Karpas-422 (cell line): ENCODE data around the gene NPSR1. TPM values are rescaled to one million over a fixed set of nuclear protein-coding genes. Genes with fewer than 3 reads are reported as not detected.

Source experiments
- DNase-seq: peaks from one replicate; pipeline ENCODE4 v3.0.0-alpha.2; 2015
- H2AFZ ChIP-seq: fragments of 200-600 bp; sonication (generic); 2 replicates; pipeline ENCODE4 v1.6.1; 2014; ENCODE audit warnings: antibody characterized with exemption, low read length, mixed read lengths
- H3K27ac ChIP-seq: fragments of 200-600 bp; sonication (generic); 2 replicates; pipeline ENCODE4 v1.5.1; 2014; ENCODE audit warnings: mild to moderate bottlenecking, low read length, moderate library complexity
- H3K27me3 ChIP-seq: fragments of 200-600 bp; sonication (generic); 2 replicates; pipeline ENCODE4 v1.6.1; 2014; ENCODE audit warnings: low read length, mixed read lengths
- H3K36me3 ChIP-seq: fragments of 200-600 bp; sonication (generic); 2 replicates; pipeline ENCODE4 v1.6.1; 2014; ENCODE audit warnings: low read length, mixed read lengths; ENCODE audit not compliant: insufficient read depth
- H3K4me1 ChIP-seq: fragments of 200-600 bp; sonication (generic); 2 replicates; pipeline ENCODE4 v1.6.1; 2014; ENCODE audit warnings: mild to moderate bottlenecking, low read length, mixed read lengths
- H3K4me2 ChIP-seq: fragments of 200-600 bp; sonication (generic); 2 replicates; pipeline ENCODE4 v1.6.1; 2014; ENCODE audit warnings: low read length, low read depth, mild to moderate bottlenecking; ENCODE audit not compliant: poor library complexity, severe bottlenecking
- H3K4me3 ChIP-seq: fragments of 200-600 bp; sonication (generic); 2 replicates; pipeline ENCODE4 v1.5.1; 2014; ENCODE audit warnings: mild to moderate bottlenecking, antibody characterized with exemption, low read length, mixed read lengths
- H3K79me2 ChIP-seq: fragments of 200-600 bp; sonication (generic); 2 replicates; pipeline ENCODE4 v1.6.1; 2014; ENCODE audit warnings: mild to moderate bottlenecking, low read length, mixed read lengths
- H3K9ac ChIP-seq: fragments of 200-600 bp; sonication (generic); 2 replicates; pipeline ENCODE4 v1.6.0; 2014; ENCODE audit warnings: low read length
- H3K9me2 ChIP-seq: fragments of 200-600 bp; sonication (generic), shearing (Covaris generic); replicated peaks from 2 replicates; pipeline ENCODE4 v1.6.0; 2014; ENCODE audit warnings: mild to moderate bottlenecking, low read length, moderate library complexity; ENCODE audit not compliant: insufficient read depth
- H3K9me3 ChIP-seq: fragments of 300-700, 200-600 bp; sonication (generic); 2 replicates; pipeline ENCODE4 v1.6.1; 2014; ENCODE audit warnings: low read length, mixed read lengths
- H4K20me1 ChIP-seq: fragments of 200-600 bp; sonication (generic); 2 replicates; pipeline ENCODE4 v1.6.1; 2014; ENCODE audit warnings: mild to moderate bottlenecking, antibody characterized with exemption, low read length, low read depth; ENCODE audit not compliant: insufficient read depth
- total RNA-seq: library from RNA; depleted of rRNA; stranded (reverse); fragments of >200 nt; shearing (Covaris generic); gene quantifications from 2 replicates; pipeline ENCODE4 v1.2.3, GENCODE V29; 2014; ENCODE audit warnings: low replicate concordance

NPSR1 gene
- total RNA-seq, 1 experiment from 2014 or later, result not detected

DNA sequence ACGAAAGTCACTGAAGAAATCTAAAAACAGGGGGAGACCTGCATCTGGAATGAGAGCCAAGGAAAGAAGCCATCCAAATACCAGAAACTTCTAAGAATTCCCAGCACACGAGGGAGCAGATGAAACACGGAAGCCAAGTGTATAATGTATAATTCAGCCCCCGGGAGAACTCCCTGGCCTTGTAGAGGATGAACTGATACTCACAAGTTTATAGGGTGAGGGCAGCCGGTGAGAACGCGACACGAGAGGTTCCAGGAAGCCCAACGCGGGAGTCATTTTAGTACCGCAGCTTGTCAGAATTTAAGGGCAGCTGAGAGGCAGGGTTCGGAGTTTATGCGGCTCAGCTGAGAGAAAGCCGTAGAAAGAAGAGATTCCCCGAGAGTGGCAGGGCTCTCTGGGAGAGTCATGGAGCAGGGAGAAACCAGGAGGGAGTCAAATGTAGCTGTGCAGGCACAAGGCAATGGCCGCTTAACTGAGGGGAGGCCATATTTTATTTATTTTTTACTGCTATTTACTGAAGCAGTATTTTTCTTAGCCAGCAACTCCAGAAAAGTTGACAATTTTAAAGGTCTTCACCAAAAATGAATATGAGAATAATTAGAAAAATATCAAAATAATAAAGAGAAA is 164.0 kb downstream of the NPSR1 start:
- H3K9me2 ChIP-seq, result no peaks in the 10 kb centered on the region
- H3K9me3 ChIP-seq, result no peaks in the 10 kb centered on the region
- H3K9ac ChIP-seq, result no peak overlapping the region
- H2AFZ ChIP-seq, result no peak overlapping the region
- no peak overlapping the region for H3K4me3 ChIP-seq
- H3K4me2 ChIP-seq, result no peak overlapping the region
- no peaks in the 10 kb centered on the region for H3K36me3 ChIP-seq
- no peak overlapping the region for H3K27ac ChIP-seq
- DNase-seq, result no peak
- H3K4me1 ChIP-seq, result no peaks in the 10 kb centered on the region
- H4K20me1 ChIP-seq, result no peaks in the 10 kb centered on the region
- H3K27me3 ChIP-seq, result no peaks in the 10 kb centered on the region
- H3K79me2 ChIP-seq, result no peaks in the 10 kb centered on the region

DNA sequence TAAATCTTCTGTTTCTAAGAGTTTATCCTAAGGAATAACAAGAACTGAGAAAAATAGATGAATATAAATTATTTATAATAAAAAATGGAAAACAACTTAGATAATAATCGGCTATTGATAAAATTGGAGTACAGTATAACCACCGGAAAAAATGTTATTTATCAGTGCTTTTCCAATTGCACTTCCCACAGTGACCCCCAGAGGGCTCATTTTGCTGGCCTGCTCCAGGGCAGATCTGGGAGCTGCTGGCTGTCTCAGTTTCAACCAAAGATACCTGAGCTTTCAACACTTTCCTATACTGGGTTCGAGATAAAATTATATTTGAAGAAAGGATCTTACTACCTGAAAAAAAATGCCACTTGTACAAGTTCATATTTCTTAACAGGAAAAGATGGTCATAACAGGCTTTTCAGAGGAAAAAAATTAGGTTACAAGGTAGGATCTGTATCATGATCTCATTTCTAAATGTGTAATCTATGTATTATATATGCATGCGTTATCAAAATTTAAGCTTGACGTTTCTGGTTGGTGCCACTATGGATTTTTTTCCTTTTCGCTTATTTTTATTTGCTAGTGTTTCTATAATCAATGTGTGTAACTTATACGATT is 165.7 kb downstream of the NPSR1 start:
- Histone ChIP-seq H4K20me1 (no peaks in the 10 kb centered on the region), H3K27me3 (no peaks in the 10 kb centered on the region), H3K4me1 (no peaks in the 10 kb centered on the region), H3K4me3 (no peak overlapping the region), H2AFZ (no peak overlapping the region), H3K9ac (no peak overlapping the region), H3K27ac (no peak overlapping the region), H3K79me2 (no peaks in the 10 kb centered on the region), H3K9me2 (no peaks in the 10 kb centered on the region), H3K36me3 (no peaks in the 10 kb centered on the region), H3K9me3 (no peaks in the 10 kb centered on the region), H3K4me2 (no peak overlapping the region)
- DNase-seq, result peak; percentile 76

DNA sequence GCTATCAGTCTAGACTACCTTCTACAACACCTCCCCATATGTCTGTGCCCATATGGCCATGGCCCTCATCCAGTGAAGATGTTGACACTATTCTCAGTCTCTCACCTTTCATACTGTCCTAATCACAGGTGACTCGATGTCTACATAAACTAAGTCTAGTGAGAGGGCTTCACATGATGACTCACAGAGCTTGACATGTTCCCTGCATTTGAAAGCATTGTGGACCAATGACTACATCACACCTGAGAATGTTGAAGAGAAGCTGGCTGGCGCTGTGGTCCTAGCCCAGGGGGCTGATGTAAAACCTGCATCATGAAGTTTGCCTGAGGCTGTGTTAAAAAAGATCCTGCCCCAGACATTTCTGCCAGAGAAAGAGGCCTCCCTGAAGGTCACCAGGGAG is 167.2 kb downstream of the NPSR1 start:
- H3K4me1 ChIP-seq, result no peaks in the 10 kb centered on the region
- no peak overlapping the region for H3K4me2 ChIP-seq
- H3K9me3 ChIP-seq, result no peaks in the 10 kb centered on the region
- no peak overlapping the region for H3K4me3 ChIP-seq
- no peaks in the 10 kb centered on the region for H4K20me1 ChIP-seq
- no peaks in the 10 kb centered on the region for H3K79me2 ChIP-seq
- no peaks in the 10 kb centered on the region for H3K27me3 ChIP-seq
- H3K36me3 ChIP-seq, result no peaks in the 10 kb centered on the region
- no peak for DNase-seq
- no peak overlapping the region for H3K9ac ChIP-seq
- no peak overlapping the region for H2AFZ ChIP-seq
- no peaks in the 10 kb centered on the region for H3K9me2 ChIP-seq
- H3K27ac ChIP-seq, result no peak overlapping the region

DNA sequence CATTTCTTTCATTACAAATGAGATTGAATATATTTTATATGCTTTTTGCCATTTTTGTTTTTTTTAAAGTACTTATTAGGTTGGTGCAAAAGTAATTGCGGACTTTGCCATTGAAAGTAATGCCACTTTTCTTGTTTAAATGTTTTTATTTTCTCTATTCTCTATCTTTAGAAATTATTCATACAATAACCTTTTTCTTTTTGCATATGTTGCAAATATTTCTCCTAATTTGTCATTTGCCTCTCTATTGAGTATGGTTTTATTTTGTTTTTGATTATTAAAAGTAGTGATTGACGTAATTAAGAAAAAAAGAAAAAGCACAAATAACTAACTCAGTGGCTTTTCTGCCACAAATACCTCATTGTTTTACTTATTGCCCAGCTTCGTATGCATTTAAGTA is 172.4 kb downstream of the NPSR1 start:
- Histone ChIP-seq H4K20me1 (no peaks in the 10 kb centered on the region), H3K27me3 (no peaks in the 10 kb centered on the region), H3K9me3 (no peaks in the 10 kb centered on the region), H3K9me2 (no peaks in the 10 kb centered on the region), H2AFZ (no peak overlapping the region), H3K4me2 (no peak overlapping the region), H3K27ac (no peak overlapping the region), H3K36me3 (no peaks in the 10 kb centered on the region), H3K79me2 (no peaks in the 10 kb centered on the region), H3K4me3 (no peak overlapping the region), H3K9ac (no peak overlapping the region), H3K4me1 (no peaks in the 10 kb centered on the region)
- no peak for DNase-seq

GRCh38 chr7:34831436-34831835 is 173.4 kb downstream of the NPSR1 start:
- Histone ChIP-seq H3K79me2 (no peaks in the 10 kb centered on the region), H4K20me1 (no peaks in the 10 kb centered on the region), H3K27ac (no peak overlapping the region), H3K27me3 (no peaks in the 10 kb centered on the region), H2AFZ (no peak overlapping the region), H3K9ac (no peak overlapping the region), H3K9me2 (no peaks in the 10 kb centered on the region), H3K4me3 (no peak overlapping the region), H3K4me2 (no peak overlapping the region), H3K36me3 (no peaks in the 10 kb centered on the region), H3K9me3 (no peaks in the 10 kb centered on the region), H3K4me1 (no peaks in the 10 kb centered on the region)
- DNase-seq, result no peak

- no peaks in the 10 kb centered on the region for H3K36me3 ChIP-seq
- no peaks in the 10 kb centered on the region for H3K9me3 ChIP-seq
- H3K9ac ChIP-seq, result no peak overlapping the region
- H3K4me3 ChIP-seq, result no peak overlapping the region
- no peaks in the 10 kb centered on the region for H3K4me1 ChIP-seq
- H3K9me2 ChIP-seq, result no peaks in the 10 kb centered on the region
- no peak overlapping the region for H3K4me2 ChIP-seq
- H2AFZ ChIP-seq, result no peak overlapping the region
- H4K20me1 ChIP-seq, result no peaks in the 10 kb centered on the region
- H3K27ac ChIP-seq, result no peak overlapping the region
- no peaks in the 10 kb centered on the region for H3K79me2 ChIP-seq
- DNase-seq, result no peak
- H3K27me3 ChIP-seq, result no peaks in the 10 kb centered on the region
Measured at GRCh38 chr7:34832020-34832419, 174.0 kb downstream of the NPSR1 start.

DNA sequence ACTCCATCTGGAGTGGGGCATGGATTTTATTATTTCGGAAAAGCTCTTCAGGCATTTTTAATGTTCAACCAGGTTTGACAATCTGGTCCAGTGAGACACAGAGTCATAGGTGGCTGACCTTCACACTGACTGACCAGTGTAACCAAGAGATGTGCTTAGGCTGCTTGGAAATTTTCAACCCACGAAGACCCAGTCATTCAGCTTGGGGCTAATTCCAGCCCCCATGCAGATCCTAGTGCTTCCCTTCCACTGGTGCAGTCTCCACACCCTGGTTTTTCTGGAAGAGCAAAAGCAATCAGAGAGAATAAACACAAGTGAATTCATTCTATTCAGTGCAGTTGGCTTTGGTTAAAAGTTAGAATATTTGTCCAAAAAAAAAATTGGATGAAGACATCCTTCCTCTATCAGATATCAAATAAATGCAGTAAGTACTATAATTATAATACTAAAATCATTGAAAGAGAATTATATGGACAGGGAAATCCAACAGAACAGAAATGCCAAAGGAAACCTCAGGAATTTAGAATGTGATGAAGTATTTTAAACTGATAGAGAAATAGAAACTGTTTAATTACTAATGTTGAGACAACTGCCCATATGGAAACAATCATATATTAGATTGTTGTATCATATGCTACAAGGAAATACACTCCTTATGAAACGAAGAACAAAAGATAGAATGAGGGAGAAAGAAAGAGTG is 178.0 kb downstream of the NPSR1 start:
- Histone ChIP-seq H3K9me3 (no peaks in the 10 kb centered on the region), H3K4me3 (no peak overlapping the region), H3K4me1 (no peaks in the 10 kb centered on the region), H3K36me3 (no peaks in the 10 kb centered on the region), H2AFZ (no peak overlapping the region), H3K9me2 (no peaks in the 10 kb centered on the region), H3K27ac (no peak overlapping the region), H3K27me3 (no peaks in the 10 kb centered on the region), H4K20me1 (no peaks in the 10 kb centered on the region), H3K79me2 (no peaks in the 10 kb centered on the region), H3K9ac (no peak overlapping the region), H3K4me2 (no peak overlapping the region)
- DNase-seq, result no peak

GRCh38 chr7:34837316-34837715 is 179.3 kb downstream of the NPSR1 start:
- no peaks in the 10 kb centered on the region for H3K9me3 ChIP-seq
- no peaks in the 10 kb centered on the region for H3K9me2 ChIP-seq
- no peaks in the 10 kb centered on the region for H3K36me3 ChIP-seq
- no peak overlapping the region for H3K4me3 ChIP-seq
- H3K4me1 ChIP-seq, result no peaks in the 10 kb centered on the region
- H3K9ac ChIP-seq, result no peak overlapping the region
- DNase-seq, result no peak
- no peak overlapping the region for H3K4me2 ChIP-seq
- H3K27ac ChIP-seq, result no peak overlapping the region
- no peaks in the 10 kb centered on the region for H3K27me3 ChIP-seq
- H4K20me1 ChIP-seq, result no peaks in the 10 kb centered on the region
- no peaks in the 10 kb centered on the region for H3K79me2 ChIP-seq
- no peak overlapping the region for H2AFZ ChIP-seq
